Lung (tissue), 12 donors: ENCODE data around the gene SEC14L5. TPM values are rescaled to one million over a fixed set of nuclear protein-coding genes. Genes with fewer than 3 reads are reported as not detected.

Experiments
- ATAC-seq: fragments of 200-7000 bp; cut with Tn5 transposase; one replicate; pipeline ENCODE4 v1.9.1; 2020; ENCODE audit warnings: moderate number of reproducible peaks; ENCODE audit not compliant: insufficient read depth, low FRiP score
- DNase-seq, 3 donors: peaks; one replicate each; pipeline ENCODE4 v3.0.0-alpha.2; 2013 to 2017
- H3K27ac ChIP-seq, 2 donors: one replicate each; pipeline ENCODE4 v1.5.1; 2013; ENCODE audit warnings: mild to moderate bottlenecking in 2 of 2, moderate library complexity in 2 of 2, control low read depth in 1 of 2, inconsistent platforms in 1 of 2, low read depth in 1 of 2, low read length in 1 of 2
- H3K27me3 ChIP-seq, 3 donors: one replicate each; pipeline ENCODE4 v1.5.1; 2013; ENCODE audit warnings: low read length in 2 of 3; ENCODE audit not compliant: control insufficient read depth in 3 of 3, insufficient read depth in 3 of 3
- H3K36me3 ChIP-seq, 4 donors: one replicate each; pipeline ENCODE4 v1.5.1; 2013; ENCODE audit warnings: low read length in 4 of 4, mild to moderate bottlenecking in 1 of 4, moderate library complexity in 1 of 4; ENCODE audit not compliant: control insufficient read depth in 4 of 4, insufficient read depth in 4 of 4
- H3K4me1 ChIP-seq, 5 donors: one replicate each; pipeline ENCODE4 v1.5.1; 2013; ENCODE audit warnings: low read length in 5 of 5, mild to moderate bottlenecking in 2 of 5, moderate library complexity in 1 of 5; ENCODE audit not compliant: control insufficient read depth in 5 of 5, insufficient read depth in 5 of 5
- H3K4me3 ChIP-seq: one replicate; pipeline ENCODE4 v1.5.1; 2013; ENCODE audit warnings: mild to moderate bottlenecking, control low read depth, moderate library complexity
- H3K9ac ChIP-seq, 2 donors: one replicate each; pipeline ENCODE4 v1.5.1; 2013; ENCODE audit warnings: low read length in 2 of 2, control low read depth in 1 of 2; ENCODE audit not compliant: insufficient read depth in 1 of 2
- H3K9me3 ChIP-seq, 4 donors: one replicate each; pipeline ENCODE4 v1.5.1; 2013; ENCODE audit warnings: low read length in 3 of 4, mild to moderate bottlenecking in 1 of 4, moderate library complexity in 1 of 4; ENCODE audit not compliant: control insufficient read depth in 4 of 4, insufficient read depth in 3 of 4
- CTCF ChIP-seq: IDR thresholded peaks from 2 replicates; pipeline ENCODE4 v1.5.1; 2012; ENCODE audit warnings: mild to moderate bottlenecking; ENCODE audit errors: control extremely low read depth, extremely low read depth
- WGBS, 2 donors: extraction: QIAGEN DNeasy Blood & Tissue Kit; methylation state at CpG; one replicate each; pipeline ENCODE4 v1.1.7; 2013; 5-methylcytosine and 5-hydroxymethylcytosine counted together
- polyA plus RNA-seq, 2 donors: library from polyadenylated mRNA; stranded (reverse); fragments of 200-250 nt; gene quantifications; one replicate each; pipeline ENCODE4 v1.2.1, GENCODE V29; 2013
- total RNA-seq, 2 donors: library from RNA; depleted of rRNA in 1 of 2; stranded (reverse); fragments of >200 nt in 1 of 2; gene quantifications; one replicate each; pipeline ENCODE4 v1.2.1, GENCODE V29; 2014 to 2021
- donor health status: control.
- donor health status: control.
- donor health status: Bipolar disorder and iron deficiency.
- donor health status: healthy.
- donor health status: DM: yes; HTN: yes; CAD: no.

SEC14L5 gene
- total and polyA plus RNA-seq, 4 donors = 0.10 to 0.98 (median 0.28) TPM

GRCh38 chr16:5012887-5013286 is 54.8 kb downstream of the SEC14L5 start:
- Histone ChIP-seq H3K4me1 (no peaks in the 10 kb centered on the region), H3K27me3 (no peaks in the 10 kb centered on the region), H3K4me3 (no peak overlapping the region), H3K9me3 (no peaks in the 10 kb centered on the region), H3K36me3 (no peaks in the 10 kb centered on the region), H3K9ac (no peak overlapping the region), H3K27ac (no peak overlapping the region)
- ATAC-seq = no peak
- TF ChIP-seq CTCF = no peak
- WGBS, 2 donors = 76 to 83% methylated on average over 6 of the region's 6 CpGs
- no peak for DNase-seq

DNA sequence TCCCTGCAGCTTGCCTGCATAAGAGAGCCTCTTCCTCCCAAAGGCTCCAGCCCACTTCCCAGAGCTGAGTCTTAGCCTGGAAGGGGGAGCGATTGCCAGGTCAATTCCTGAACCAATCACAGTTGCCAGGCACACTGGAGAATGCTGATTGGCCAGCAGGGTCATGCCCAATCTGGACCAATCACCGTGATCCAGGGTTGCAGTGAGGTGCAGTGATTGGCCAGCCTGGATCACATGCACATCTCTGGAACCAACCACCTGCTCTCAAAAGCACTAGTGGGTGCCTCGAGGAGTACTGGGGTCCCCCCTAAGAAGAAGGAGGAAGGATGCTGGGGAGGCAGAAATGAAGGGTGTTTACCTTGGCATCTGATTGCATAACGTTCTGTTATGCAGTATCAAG is 57.2 kb downstream of the SEC14L5 start:
- no peak for TF ChIP-seq CTCF
- Histone ChIP-seq H3K4me3 (no peak overlapping the region), H3K36me3 (no peaks in the 10 kb centered on the region), H3K9me3 (no peaks in the 10 kb centered on the region), H3K9ac (no peak overlapping the region), H3K27me3 (no peaks in the 10 kb centered on the region), H3K27ac (no peak overlapping the region), H3K4me1 (no peaks in the 10 kb centered on the region)
- 58 to 71% methylated on average over 4 of the region's 4 CpGs for WGBS, 2 donors
- no peak for DNase-seq
- no peak for ATAC-seq

GRCh38 chr16:5015887-5016286 is 57.8 kb downstream of the SEC14L5 start:
- TF ChIP-seq CTCF = no peak
- Histone ChIP-seq H3K9me3 (no peaks in the 10 kb centered on the region), H3K4me1 (no peaks in the 10 kb centered on the region), H3K9ac (no peak overlapping the region), H3K27me3 (no peaks in the 10 kb centered on the region), H3K4me3 (no peak overlapping the region), H3K27ac (no peak overlapping the region), H3K36me3 (no peaks in the 10 kb centered on the region)
- ATAC-seq = no peak
- WGBS, 2 donors = 83 to 88% methylated on average over 4 of the region's 4 CpGs
- no peak for DNase-seq

GRCh38 chr16:5016967-5017677 is 59.0 kb downstream of the SEC14L5 start:
- 66 to 76% methylated on average over 6 of the region's 6 CpGs for WGBS, 2 donors

More at GRCh38 chr16:5016967-5017677, 59.0 kb downstream of the SEC14L5 start:
- H3K4me3 ChIP-seq = no peak overlapping the region
- no peaks in the 10 kb centered on the region for H3K27me3 ChIP-seq
- H3K9ac ChIP-seq = no peak overlapping the region
- no peak overlapping the region for H3K27ac ChIP-seq
- no peaks in the 10 kb centered on the region for H3K4me1 ChIP-seq
- no peak for ATAC-seq
- H3K9me3 ChIP-seq = no peaks in the 10 kb centered on the region
- no peaks in the 10 kb centered on the region for H3K36me3 ChIP-seq
- no peak for DNase-seq
- TF ChIP-seq CTCF = no peak
